Effector memory CD8-positive, alpha-beta T cell (primary cell): ENCODE data around the gene OR5T3.
"Not testable (repeated sequence)": the region's sequence is repeated elsewhere in the genome, so short reads cannot be mapped to it uniquely, and the experiment has no call there.

Source experiments
- ATAC-seq: fragments of 150-1000 bp; cut with Tn5 transposase; replicated peaks from 2 replicates; pipeline ENCODE4 v1.10.0; 2021; ENCODE audit warnings: mild to moderate bottlenecking, moderate library complexity
- DNase-seq, 3 experiments: peaks; one replicate each; pipeline ENCODE4 v3.0.0; 2021
- H3K27ac Mint-ChIP-seq, 2 donors: one replicate each; pipeline ENCODE4 v1.8.0; 2022; ENCODE audit warnings: mild to moderate bottlenecking in 2 of 2, mixed read lengths in 2 of 2, moderate library complexity in 2 of 2
- H3K27me3 Mint-ChIP-seq, 2 donors: one replicate each; pipeline ENCODE4 v1.8.0; 2022; ENCODE audit warnings: mixed read lengths in 2 of 2
- H3K36me3 Mint-ChIP-seq: one replicate; pipeline ENCODE4 v1.8.0; 2022; ENCODE audit warnings: mild to moderate bottlenecking, moderate library complexity, mixed read lengths; ENCODE audit not compliant: insufficient read depth
- H3K4me1 Mint-ChIP-seq, 2 donors: one replicate each; pipeline ENCODE4 v1.8.0; 2022; ENCODE audit warnings: low read depth in 2 of 2, mixed read lengths in 2 of 2
- H3K4me3 Mint-ChIP-seq, 2 donors: one replicate each; pipeline ENCODE4 v1.8.0; 2022; ENCODE audit warnings: mild to moderate bottlenecking in 2 of 2, mixed read lengths in 2 of 2, moderate library complexity in 2 of 2
- H3K9me3 Mint-ChIP-seq, 2 donors: one replicate each; pipeline ENCODE4 v1.8.0; 2022; ENCODE audit warnings: mixed read lengths in 2 of 2
- total RNA-seq, 9 experiments: gene quantifications; one replicate each; lab custom pipeline; 2026; lab: John Stamatoyannopoulos, UW

Gene OR5T3
- total RNA-seq, result 0 reads per million in 9 experiments

DNA sequence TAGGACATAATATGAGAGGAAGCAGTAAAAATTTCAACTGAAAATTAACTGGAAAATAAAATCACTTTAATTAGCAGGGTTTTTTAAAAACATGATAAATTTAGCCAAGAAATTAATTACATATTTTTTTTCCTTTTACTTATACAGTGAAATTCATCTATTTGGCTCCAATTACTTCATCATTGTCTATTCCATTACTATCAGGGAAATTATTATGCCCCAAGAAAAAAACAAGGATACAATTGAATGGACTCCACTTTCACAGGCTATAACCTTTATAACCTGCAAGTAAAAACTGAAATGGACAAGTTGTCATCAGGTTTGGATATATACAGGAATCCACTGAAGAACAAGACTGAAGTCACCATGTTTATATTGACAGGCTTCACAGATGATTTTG lies at the start of gene OR5T3:
OR5T3 (plus strand) TSS at position 301 of the 400 bp plus-strand sequence; CDS start at position 301, 0 bp downstream.
- Mint-ChIP-seq H3K36me3 (peaks cover 2% of the 10 kb centered on the region), H3K4me1 (no peaks in the 10 kb centered on the region), H3K27ac (no peak within 1 kb of the TSS), H3K27me3 (no peaks in the 10 kb centered on the region), H3K9me3 (peaks cover 5 to 20% of the 10 kb centered on the region in 2 donors), H3K4me3 (no peak within 1 kb of the TSS)
- ATAC-seq (no peak), DNase-seq (no peak)

GRCh38 chr11:56207790-56208189 lies 44.3 kb upstream of the OR5T3 start:
- Mint-ChIP-seq H3K27ac (no peak overlapping the region), H3K9me3 (peaks cover 15 to 17% of the 10 kb centered on the region in 2 donors), H3K4me3 (no peak overlapping the region), H3K4me1 (no peaks in the 10 kb centered on the region), H3K27me3 (no peaks in the 10 kb centered on the region), H3K36me3 (peaks cover 2% of the 10 kb centered on the region)
- no peak for ATAC-seq
- no peak for DNase-seq

- no peak overlapping the region for H3K4me3 Mint-ChIP-seq
- H3K9me3 Mint-ChIP-seq, result peaks cover 14 to 34% of the 10 kb centered on the region in 2 donors
- H3K4me1 Mint-ChIP-seq, result no peaks in the 10 kb centered on the region
These were observed 37.5 kb upstream of the OR5T3 start for GRCh38 chr11:56214537-56214936.

GRCh38 chr11:56219735-56220134 lies 32.3 kb upstream of the OR5T3 start:
- H3K36me3 Mint-ChIP-seq, H3K27me3 Mint-ChIP-seq, H3K4me1 Mint-ChIP-seq, ATAC-seq, H3K4me3 Mint-ChIP-seq, DNase-seq, H3K27ac Mint-ChIP-seq: not testable (repeated sequence)
- H3K9me3 Mint-ChIP-seq, result peaks cover 8 to 40% of the 10 kb centered on the region in 2 donors

More at GRCh38 chr11:56214537-56214936, 37.5 kb upstream of the OR5T3 start:
- DNase-seq, result no peak
- no peaks in the 10 kb centered on the region for H3K27me3 Mint-ChIP-seq
- no peak overlapping the region for H3K27ac Mint-ChIP-seq
- no peak for ATAC-seq
- no peaks in the 10 kb centered on the region for H3K36me3 Mint-ChIP-seq

DNA sequence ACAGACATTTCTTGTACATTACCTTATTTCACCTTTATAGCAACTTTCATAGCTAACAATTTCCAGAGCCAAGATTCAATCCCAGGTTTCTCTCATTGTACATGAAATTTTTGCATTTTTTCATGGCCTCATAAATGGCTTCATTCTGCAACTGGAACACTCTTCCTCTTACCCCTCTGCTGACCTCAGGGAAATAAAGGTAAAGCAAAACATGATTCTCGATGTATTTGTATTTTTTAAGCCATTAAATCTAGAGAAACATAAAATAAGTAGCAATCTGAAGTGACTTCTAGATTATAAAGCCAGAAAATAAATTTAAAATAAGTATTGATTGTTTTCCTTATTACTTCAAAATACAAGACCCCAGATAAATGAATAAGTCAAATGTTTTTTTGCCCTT lies 17.9 kb upstream of the OR5T3 start, which contains the start of gene OR5T2:
OR5T2 (minus strand) TSS at position 101 of the 400 bp plus-strand sequence. CDS start 1,193 bp downstream, outside the sequence.
- Mint-ChIP-seq H3K4me3 (no peak within 1 kb of the TSS), H3K27me3 (no peaks in the 10 kb centered on the region)
- ATAC-seq, result no peak

GRCh38 chr11:56271092-56271491 lies 19.0 kb downstream of the OR5T3 start:
- Mint-ChIP-seq H3K4me3 (no peak overlapping the region), H3K27ac (no peak overlapping the region), H3K4me1 (no peaks in the 10 kb centered on the region), H3K9me3 (peaks cover 8 to 21% of the 10 kb centered on the region in 2 donors), H3K36me3 (no peaks in the 10 kb centered on the region), H3K27me3 (no peaks in the 10 kb centered on the region)
- ATAC-seq (no peak), DNase-seq (no peak)

More for the DNA sequence above, 17.9 kb upstream of the OR5T3 start, which contains the start of gene OR5T2:
- no peak within 1 kb of the TSS for H3K27ac Mint-ChIP-seq
- H3K4me1 Mint-ChIP-seq, result no peaks in the 10 kb centered on the region
- peaks cover 3% of the 10 kb centered on the region for H3K36me3 Mint-ChIP-seq
- no peak for DNase-seq
- H3K9me3 Mint-ChIP-seq, result peaks cover 6 to 11% of the 10 kb centered on the region in 2 donors

DNA sequence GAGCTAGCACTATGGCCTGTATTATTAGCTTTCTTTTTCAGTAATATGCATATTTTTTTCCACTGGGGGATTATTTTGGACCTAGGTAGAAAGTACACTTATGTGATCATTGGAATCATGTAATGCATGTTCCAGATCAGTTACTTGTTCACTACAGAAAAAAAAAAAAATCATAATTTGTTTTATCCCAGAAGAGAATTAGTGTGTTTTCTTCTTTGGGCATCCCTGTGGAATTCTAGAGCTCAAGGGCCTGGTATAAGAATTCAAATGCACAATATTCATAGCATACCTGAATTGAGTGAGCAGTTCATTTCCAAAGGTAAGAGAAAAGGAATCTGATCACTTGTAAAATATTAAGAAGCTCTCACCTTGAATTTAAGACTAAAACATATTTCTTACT lies 21.8 kb downstream of the OR5T3 start, which contains the start of gene OR5T1:
OR5T1 (plus strand) TSS at position 301 of the 400 bp plus-strand sequence. CDS start 1,485 bp downstream, outside the sequence.
- no peak for DNase-seq
- Mint-ChIP-seq H3K4me3 (no peak within 1 kb of the TSS), H3K36me3 (no peaks in the 10 kb centered on the region), H3K27me3 (no peaks in the 10 kb centered on the region), H3K4me1 (no peaks in the 10 kb centered on the region), H3K27ac (no peak within 1 kb of the TSS), H3K9me3 (peaks cover 5 to 16% of the 10 kb centered on the region in 2 donors)
- no peak for ATAC-seq

DNA sequence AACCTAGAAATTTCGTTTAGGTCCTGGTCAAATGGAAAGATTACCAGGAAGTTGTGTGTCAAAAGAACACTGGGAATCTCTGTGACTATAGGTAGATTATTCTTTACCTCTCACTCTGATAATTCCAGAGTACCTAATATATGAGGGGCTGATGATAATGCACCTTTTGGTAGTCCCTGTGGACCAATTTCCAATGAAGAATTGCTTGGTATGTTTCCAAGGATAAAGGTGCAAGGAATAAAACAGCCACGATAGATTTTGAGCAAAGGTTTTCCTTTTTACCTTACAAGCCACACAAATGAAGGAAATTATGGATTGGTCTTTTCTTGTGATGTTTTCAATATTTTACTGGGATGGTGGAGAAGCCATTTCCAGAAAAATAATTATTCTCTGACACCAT lies 40.1 kb downstream of the OR5T3 start, which contains the start of gene OR8H1:
OR8H1 (minus strand) TSS at position 101 of the 400 bp plus-strand sequence. CDS start 1,192 bp downstream, outside the sequence.
- H3K4me1 Mint-ChIP-seq, result no peaks in the 10 kb centered on the region
- ATAC-seq (no peak), DNase-seq (no peak)
- no peaks in the 10 kb centered on the region for H3K27me3 Mint-ChIP-seq
- H3K4me3 Mint-ChIP-seq, result no peak within 1 kb of the TSS
- H3K36me3 Mint-ChIP-seq, result no peaks in the 10 kb centered on the region
- H3K9me3 Mint-ChIP-seq, result peaks cover 11 to 19% of the 10 kb centered on the region in 2 donors
- H3K27ac Mint-ChIP-seq, result no peak within 1 kb of the TSS

DNA sequence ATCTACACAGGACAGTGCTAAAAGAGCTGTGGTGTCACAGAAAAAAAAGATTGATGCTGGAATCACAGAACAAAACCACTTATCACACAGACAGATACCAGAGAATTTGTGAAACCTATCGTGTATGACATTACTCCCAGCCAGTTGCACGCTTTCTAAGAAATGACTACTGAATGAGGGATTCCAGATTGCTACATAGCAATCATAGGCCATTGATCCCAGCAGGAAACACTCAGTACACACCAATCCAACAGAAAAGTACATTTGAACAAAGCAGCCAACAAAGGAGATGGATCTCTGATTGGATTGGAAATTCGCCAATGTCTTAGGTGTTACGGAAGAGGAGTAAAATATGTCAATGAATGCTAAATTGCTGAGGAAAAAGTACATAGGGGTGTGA lies 44.8 kb downstream of the OR5T3 start:
- Mint-ChIP-seq H3K27ac (no peak overlapping the region), H3K4me1 (no peaks in the 10 kb centered on the region), H3K36me3 (no peaks in the 10 kb centered on the region), H3K4me3 (no peak overlapping the region), H3K9me3 (peaks cover 6 to 12% of the 10 kb centered on the region in 2 donors), H3K27me3 (no peaks in the 10 kb centered on the region)
- ATAC-seq (no peak), DNase-seq (no peak)
